ENCODE data around the gene SVOPL. TPM values are rescaled to one million over a fixed set of nuclear protein-coding genes. Genes with fewer than 3 reads are reported as not detected.
"Not testable (repeated sequence)": the region's sequence is repeated elsewhere in the genome, so short reads cannot be mapped to it uniquely, and the experiment has no call there.

The SVOPL gene, protein sequence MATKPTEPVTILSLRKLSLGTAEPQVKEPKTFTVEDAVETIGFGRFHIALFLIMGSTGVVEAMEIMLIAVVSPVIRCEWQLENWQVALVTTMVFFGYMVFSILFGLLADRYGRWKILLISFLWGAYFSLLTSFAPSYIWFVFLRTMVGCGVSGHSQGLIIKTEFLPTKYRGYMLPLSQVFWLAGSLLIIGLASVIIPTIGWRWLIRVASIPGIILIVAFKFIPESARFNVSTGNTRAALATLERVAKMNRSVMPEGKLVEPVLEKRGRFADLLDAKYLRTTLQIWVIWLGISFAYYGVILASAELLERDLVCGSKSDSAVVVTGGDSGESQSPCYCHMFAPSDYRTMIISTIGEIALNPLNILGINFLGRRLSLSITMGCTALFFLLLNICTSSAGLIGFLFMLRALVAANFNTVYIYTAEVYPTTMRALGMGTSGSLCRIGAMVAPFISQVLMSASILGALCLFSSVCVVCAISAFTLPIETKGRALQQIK
- total RNA-seq: not detected

DNA sequence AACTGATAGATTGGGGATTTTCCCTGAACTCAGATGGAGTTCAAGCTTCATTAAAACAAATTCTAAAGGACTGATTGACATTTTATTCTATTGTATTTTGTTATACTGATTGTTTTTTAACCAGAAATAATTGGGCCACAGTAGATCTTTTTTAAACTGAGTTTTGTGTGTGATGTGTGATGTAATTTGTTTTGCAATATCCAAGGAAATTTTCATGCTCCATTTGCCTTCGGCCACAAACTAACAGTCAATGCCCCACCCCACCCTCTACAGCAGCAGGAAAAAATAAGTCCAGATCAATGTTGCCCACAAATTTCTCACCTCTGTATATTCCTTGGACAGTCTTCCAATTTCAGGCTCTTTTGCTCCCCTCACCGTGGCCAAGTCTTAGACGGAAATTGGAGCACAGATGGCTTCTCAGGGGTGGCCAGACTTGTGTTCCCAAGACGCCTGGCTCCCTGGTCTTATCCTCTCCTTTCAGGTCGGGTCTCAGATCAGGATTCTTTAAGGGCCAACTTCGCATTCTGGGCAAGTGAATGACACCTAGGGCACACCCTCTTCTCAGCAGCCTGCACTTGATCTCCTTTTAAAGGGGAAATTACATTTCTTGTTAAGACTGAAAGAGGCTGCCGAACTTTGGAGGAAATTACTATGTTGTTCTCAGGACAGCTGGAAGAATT is at the start of gene SVOPL:
TSS of gene SVOPL (minus strand) at position 506 of the 680 bp plus-strand sequence. CDS start 22,317 bp downstream, outside the sequence.
- no peak within 1 kb of the TSS for H3K4me3 Mint-ChIP-seq
- ATAC-seq: peak in 1 of 2 donors; percentile 15
- no peaks in the 10 kb centered on the region for H3K36me3 Mint-ChIP-seq
- no peak within 1 kb of the TSS for H3K27ac Mint-ChIP-seq
- H3K27me3 Mint-ChIP-seq: peaks cover 7 to 14% of the 10 kb centered on the region in 2 donors
- H3K9me3 Mint-ChIP-seq: no peaks in the 10 kb centered on the region
- H3K4me1 Mint-ChIP-seq (ENCODE audit: low read depth in 2 of 2): peaks cover 0 to 2% of the 10 kb centered on the region in 2 donors
- no peak for DNase-seq (ENCODE audit: low spot score)

GRCh38 chr7:138750473-138750872 is 49.3 kb upstream of the SVOPL start:
- Mint-ChIP-seq H3K4me3 (no peak overlapping the region), H3K27me3 (peaks cover 7 to 12% of the 10 kb centered on the region in 2 donors), H3K9me3 (no peaks in the 10 kb centered on the region), H3K4me1 (ENCODE audit: low read depth in 2 of 2) (peaks cover 14 to 45% of the 10 kb centered on the region in 2 donors), H3K36me3 (no peaks in the 10 kb centered on the region), H3K27ac (peak overlapping the region; percentile 2 to 55)
- DNase-seq (ENCODE audit: low spot score) (no peak), ATAC-seq (no peak)

DNA sequence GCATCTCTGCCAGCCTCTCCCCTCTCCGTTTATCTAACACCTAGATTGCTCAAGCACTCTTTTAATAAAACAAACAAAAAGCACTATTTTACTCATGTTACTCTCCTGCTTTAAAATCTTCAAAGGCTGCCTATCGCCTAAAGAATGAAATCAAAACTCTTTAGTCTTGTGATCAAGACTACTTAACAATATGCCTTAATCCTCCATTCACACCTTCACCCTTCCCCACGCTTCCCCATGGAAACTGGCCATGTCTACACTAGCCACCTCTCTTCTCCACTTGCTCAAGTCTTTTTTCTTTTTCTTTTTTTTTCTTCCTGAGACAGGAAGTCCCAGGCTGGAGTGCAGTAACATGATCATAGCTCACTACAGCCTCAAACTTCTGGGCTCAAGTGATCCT is 48.8 kb upstream of the SVOPL start:
- Mint-ChIP-seq H3K4me3 (peak overlapping the region; percentile 23), H3K4me1 (ENCODE audit: low read depth in 2 of 2) (peaks cover 14 to 45% of the 10 kb centered on the region in 2 donors), H3K27ac (peak overlapping the region in 1 of 2 donors; percentile 55), H3K27me3 (peaks cover 7 to 12% of the 10 kb centered on the region in 2 donors), H3K9me3 (no peaks in the 10 kb centered on the region), H3K36me3 (no peaks in the 10 kb centered on the region)
- no peak for ATAC-seq
- DNase-seq (ENCODE audit: low spot score): no peak

- Mint-ChIP-seq H3K27me3 (peaks cover 7 to 12% of the 10 kb centered on the region in 2 donors), H3K9me3 (no peaks in the 10 kb centered on the region), H3K36me3 (no peaks in the 10 kb centered on the region), H3K27ac (peak overlapping the region in 1 of 2 donors; percentile 55), H3K4me1 (ENCODE audit: low read depth in 2 of 2) (peaks cover 14 to 45% of the 10 kb centered on the region in 2 donors), H3K4me3 (no peak overlapping the region)
- DNase-seq (ENCODE audit: low spot score) (no peak), ATAC-seq (no peak)
Observed at GRCh38 chr7:138748666-138749065, 47.5 kb upstream of the SVOPL start.

DNA sequence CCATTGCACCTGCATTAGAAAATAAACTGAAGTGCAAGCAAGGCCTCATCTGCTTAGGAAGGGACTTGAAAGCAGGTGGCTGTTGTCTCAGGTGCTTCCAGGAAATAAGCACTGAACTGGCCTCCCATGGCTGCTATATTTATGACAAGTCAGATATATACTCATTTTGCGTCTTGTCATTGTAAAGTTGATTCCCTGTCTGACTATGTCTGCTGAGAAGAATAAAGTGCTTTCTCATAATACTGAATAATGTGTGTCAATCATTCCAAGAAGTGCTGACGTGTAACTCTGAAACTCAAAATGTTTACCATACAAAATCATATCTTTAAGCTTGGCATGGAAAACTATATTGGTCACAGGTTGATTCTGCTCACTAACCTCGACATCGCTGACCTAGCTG is 44.9 kb upstream of the SVOPL start:
- peak; percentile 59 to 71 for ATAC-seq
- peak overlapping the region; percentile 23 for H3K4me3 Mint-ChIP-seq
- peak overlapping the region in 1 of 2 donors; percentile 55 for H3K27ac Mint-ChIP-seq
- no peaks in the 10 kb centered on the region for H3K36me3 Mint-ChIP-seq
- no peak for DNase-seq (ENCODE audit: low spot score)
- H3K9me3 Mint-ChIP-seq: no peaks in the 10 kb centered on the region
- peaks cover 7 to 12% of the 10 kb centered on the region in 2 donors for H3K27me3 Mint-ChIP-seq
- H3K4me1 Mint-ChIP-seq (ENCODE audit: low read depth in 2 of 2): peaks cover 3 to 23% of the 10 kb centered on the region in 2 donors

GRCh38 chr7:138745189-138745588 is 44.0 kb upstream of the SVOPL start:
- no peak overlapping the region for H3K4me3 Mint-ChIP-seq
- H3K36me3 Mint-ChIP-seq: no peaks in the 10 kb centered on the region
- H3K4me1 Mint-ChIP-seq (ENCODE audit: low read depth in 2 of 2): peaks cover 0 to 15% of the 10 kb centered on the region in 2 donors
- H3K27me3 Mint-ChIP-seq: peaks cover 4 to 11% of the 10 kb centered on the region in 2 donors
- ATAC-seq (no peak), DNase-seq (ENCODE audit: low spot score) (no peak)
- no peaks in the 10 kb centered on the region for H3K9me3 Mint-ChIP-seq
- H3K27ac Mint-ChIP-seq: peak overlapping the region in 1 of 2 donors; percentile 25

- H3K4me3 Mint-ChIP-seq: no peak overlapping the region
- no peak overlapping the region for H3K27ac Mint-ChIP-seq
- DNase-seq (ENCODE audit: low spot score) (no peak), ATAC-seq (no peak)
- H3K36me3 Mint-ChIP-seq: no peaks in the 10 kb centered on the region
- H3K4me1 Mint-ChIP-seq (ENCODE audit: low read depth in 2 of 2): peaks cover 0 to 4% of the 10 kb centered on the region in 2 donors
- H3K9me3 Mint-ChIP-seq: no peaks in the 10 kb centered on the region
- peaks cover 0 to 7% of the 10 kb centered on the region in 2 donors for H3K27me3 Mint-ChIP-seq
Observed at GRCh38 chr7:138741453-138741735, 40.2 kb upstream of the SVOPL start.

DNA sequence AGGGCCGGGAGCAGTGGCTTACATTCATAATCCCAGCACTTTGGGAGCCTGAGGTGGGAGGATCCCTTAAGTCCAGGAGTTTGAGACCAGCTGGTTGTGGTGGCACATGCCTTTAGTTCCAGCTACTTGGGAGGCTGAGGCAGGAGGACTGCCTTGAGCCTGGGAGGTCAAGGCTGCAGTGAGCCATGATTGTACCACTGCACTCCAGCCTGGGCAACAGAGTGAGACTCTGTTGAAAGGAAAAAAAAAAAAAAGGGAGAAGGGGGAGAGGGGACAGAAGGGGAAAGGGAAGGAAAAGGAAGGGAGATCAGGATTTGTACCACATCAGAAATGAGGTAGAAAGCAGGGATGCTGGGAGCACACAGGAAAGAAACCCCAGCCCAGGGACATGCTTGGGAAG is 38.7 kb upstream of the SVOPL start:
- H3K4me3 Mint-ChIP-seq: no peak overlapping the region
- H3K27ac Mint-ChIP-seq: no peak overlapping the region
- no peaks in the 10 kb centered on the region for H3K9me3 Mint-ChIP-seq
- H3K4me1 Mint-ChIP-seq (ENCODE audit: low read depth in 2 of 2): peaks cover 0 to 4% of the 10 kb centered on the region in 2 donors
- ATAC-seq (no peak), DNase-seq (ENCODE audit: low spot score) (no peak)
- peaks cover 0 to 7% of the 10 kb centered on the region in 2 donors for H3K27me3 Mint-ChIP-seq
- no peaks in the 10 kb centered on the region for H3K36me3 Mint-ChIP-seq

- no peaks in the 10 kb centered on the region for H3K9me3 Mint-ChIP-seq
- H3K4me3 Mint-ChIP-seq: no peak overlapping the region
- ATAC-seq (peak; percentile 73 to 75), DNase-seq (ENCODE audit: low spot score) (peak; percentile 77)
- peaks cover 0 to 7% of the 10 kb centered on the region in 2 donors for H3K27me3 Mint-ChIP-seq
- no peaks in the 10 kb centered on the region for H3K36me3 Mint-ChIP-seq
- H3K4me1 Mint-ChIP-seq (ENCODE audit: low read depth in 2 of 2): peaks cover 0 to 4% of the 10 kb centered on the region in 2 donors
- peak overlapping the region in 1 of 2 donors; percentile 20 for H3K27ac Mint-ChIP-seq
Observed at GRCh38 chr7:138738551-138739335, 37.6 kb upstream of the SVOPL start.

DNA sequence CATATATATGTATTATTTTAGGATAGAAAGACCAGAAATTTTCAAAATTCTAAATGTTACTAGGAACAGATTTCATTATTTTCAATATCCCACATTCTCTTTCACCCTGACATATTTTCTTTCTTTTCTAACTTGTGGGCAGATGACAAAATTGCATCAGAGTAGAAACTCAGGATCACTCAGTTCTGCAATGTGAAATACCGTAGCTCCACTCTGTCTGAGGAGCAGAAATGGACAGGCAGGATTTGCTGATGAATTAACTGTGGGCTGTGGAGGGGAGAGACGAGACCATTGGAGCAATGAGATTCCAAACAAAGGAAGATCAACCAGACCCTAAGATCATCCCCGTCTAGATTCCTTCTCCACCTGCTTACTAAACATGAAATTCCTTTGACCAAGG is 37.0 kb upstream of the SVOPL start:
- DNase-seq (ENCODE audit: low spot score): no peak
- H3K36me3 Mint-ChIP-seq: no peaks in the 10 kb centered on the region
- H3K27ac Mint-ChIP-seq: no peak overlapping the region
- peaks cover 0 to 4% of the 10 kb centered on the region in 2 donors for H3K4me1 Mint-ChIP-seq (ENCODE audit: low read depth in 2 of 2)
- H3K4me3 Mint-ChIP-seq: no peak overlapping the region
- peaks cover 0 to 7% of the 10 kb centered on the region in 2 donors for H3K27me3 Mint-ChIP-seq
- no peak for ATAC-seq
- H3K9me3 Mint-ChIP-seq: no peaks in the 10 kb centered on the region

- DNase-seq (ENCODE audit: low spot score) (no peak), ATAC-seq (peak in 1 of 2 donors; percentile 55)
- no peaks in the 10 kb centered on the region for H3K36me3 Mint-ChIP-seq
- H3K27ac Mint-ChIP-seq: no peak overlapping the region
- H3K27me3 Mint-ChIP-seq: peaks cover 0 to 7% of the 10 kb centered on the region in 2 donors
- H3K4me3 Mint-ChIP-seq: no peak overlapping the region
- H3K4me1 Mint-ChIP-seq (ENCODE audit: low read depth in 2 of 2): peaks cover 0 to 4% of the 10 kb centered on the region in 2 donors
- H3K9me3 Mint-ChIP-seq: no peaks in the 10 kb centered on the region
Observed at GRCh38 chr7:138735399-138735798, 34.2 kb upstream of the SVOPL start.

- H3K27ac Mint-ChIP-seq; H3K9me3 Mint-ChIP-seq; H3K36me3 Mint-ChIP-seq; H3K27me3 Mint-ChIP-seq; ATAC-seq; H3K4me3 Mint-ChIP-seq; H3K4me1 Mint-ChIP-seq (ENCODE audit: low read depth in 2 of 2); DNase-seq (ENCODE audit: low spot score): not testable (repeated sequence)
Observed at GRCh38 chr7:138731733-138732132, 30.6 kb upstream of the SVOPL start.

DNA sequence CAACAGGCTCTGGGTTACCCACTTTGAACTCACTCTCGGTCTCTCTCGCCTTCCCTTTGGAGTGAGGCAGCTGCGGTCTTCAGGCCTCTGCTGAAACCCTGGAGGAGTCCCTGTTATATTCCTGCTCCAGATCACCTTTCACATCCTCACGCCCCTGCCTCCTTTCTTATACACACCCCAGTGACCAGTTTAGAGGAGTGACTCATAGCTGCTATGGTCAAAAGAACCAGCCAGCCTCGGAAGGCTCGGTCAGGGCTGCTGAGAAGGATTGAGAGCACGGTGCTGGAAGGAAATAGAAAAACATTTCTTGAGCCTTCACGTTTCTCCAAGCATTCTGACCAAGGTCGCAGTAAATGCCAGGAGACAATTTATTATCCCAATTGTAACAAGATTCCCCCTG is 28.3 kb upstream of the SVOPL start:
- no peak overlapping the region for H3K4me3 Mint-ChIP-seq
- H3K27me3 Mint-ChIP-seq: peaks cover 0 to 3% of the 10 kb centered on the region in 2 donors
- ATAC-seq (no peak), DNase-seq (ENCODE audit: low spot score) (no peak)
- no peaks in the 10 kb centered on the region for H3K36me3 Mint-ChIP-seq
- H3K9me3 Mint-ChIP-seq: no peaks in the 10 kb centered on the region
- H3K4me1 Mint-ChIP-seq (ENCODE audit: low read depth in 2 of 2): no peaks in the 10 kb centered on the region
- H3K27ac Mint-ChIP-seq: no peak overlapping the region
